Measurements from ENCODE around the gene COA7.

COA7 gene

GRCh38 chr1:52665006-52665941, 32.9 kb downstream of the COA7 start (continued):
- TF ChIP-seq ELK4 (IDR thresholded peaks at IDR 0.05; ENCODE audit: borderline replicate concordance, low read depth, low read length) (no peak), ZBTB21 (tag by site-specific recombination; IDR thresholded peaks at IDR 0.05) (no peak)

GRCh38 chr1:52663716-52664115, 34.4 kb downstream of the COA7 start:
- no peaks in the 10 kb centered on the region for H3K9me3 ChIP-seq (ENCODE audit: control insufficient read depth, insufficient read depth, low read depth, low read length)
- ChIA-PET CTCF (interaction anchor here (0.7 kb wide), 1 partner anchor 36 kb away, joined by 3 read pairs; no protein-coding TSS in a partner anchor), POLR2A (interaction anchor here (1.5 kb wide), 1 partner anchor 110 kb away, joined by 11 read pairs; the partner anchor contains the start of gene TUT4)
- H3K4me3 ChIP-seq (ENCODE audit: low read depth, low read length) = no peak overlapping the region
- H3K4me1 ChIP-seq (ENCODE audit: control insufficient read depth, insufficient read depth, low read length) = peaks cover 2% of the 10 kb centered on the region; the same call in 1 of the 2 replicates
- no peak for TF ChIP-seq ZNF610 (tag by site-specific recombination; IDR thresholded peaks at IDR 0.05; ENCODE audit: borderline replicate concordance)
- TF ChIP-seq ZFP37 (tag by site-specific recombination; IDR thresholded peaks at IDR 0.05) = no peak
- no peak for TF ChIP-seq ZSCAN23 (tag by site-specific recombination; IDR thresholded peaks at IDR 0.05)
- no peak for TF ChIP-seq ZNF121 (tag by site-specific recombination; IDR thresholded peaks at IDR 0.05)
- TF ChIP-seq ZNF48 (tag by site-specific recombination; IDR thresholded peaks at IDR 0.05) = no peak
- TF ChIP-seq ZNF416 (tag by site-specific recombination; IDR thresholded peaks at IDR 0.05) = no peak
- no peak for TF ChIP-seq HIC1 (tag by site-specific recombination; IDR thresholded peaks at IDR 0.05)
- no peak for TF ChIP-seq ZNF335 (tag by site-specific recombination; conservative IDR thresholded peaks at IDR 0.05)
- TF ChIP-seq ZNF548 (tag by site-specific recombination; IDR thresholded peaks at IDR 0.05) = no peak
- TF ChIP-seq ZNF658 (tag by site-specific recombination; IDR thresholded peaks at IDR 0.05) = no peak
- no peak for TF ChIP-seq ZNF626 (tag by site-specific recombination; IDR thresholded peaks at IDR 0.05)
- no peak for TF ChIP-seq ZNF175 (tag by site-specific recombination; IDR thresholded peaks at IDR 0.05)
- TF ChIP-seq GLIS2 (tag by site-specific recombination; IDR thresholded peaks at IDR 0.05) = no peak
- no peak overlapping the region for H3K27ac ChIP-seq (ENCODE audit: extremely low read depth, low read depth, low read length)
- no peaks in the 10 kb centered on the region for H3K36me3 ChIP-seq (ENCODE audit: control insufficient read depth in 2 of 2, insufficient read depth in 1 of 2, low read length in 2 of 2)

- peaks cover 2% of the 10 kb centered on the region; the same call in 1 of the 2 replicates for H3K4me1 ChIP-seq (ENCODE audit: control insufficient read depth, insufficient read depth, low read length)
- no peaks in the 10 kb centered on the region for H3K9me3 ChIP-seq (ENCODE audit: control insufficient read depth, insufficient read depth, low read depth, low read length)
- H3K27ac ChIP-seq (ENCODE audit: extremely low read depth, low read depth, low read length) = peak overlapping the region; percentile 38; the same call in 1 of the 2 replicates
- ChIA-PET CTCF (interaction anchor here (0.6 to 0.7 kb wide), 2 partner anchors 35 to 56 kb away, joined by 3 read pairs; no protein-coding TSS in a partner anchor), POLR2A (interaction anchor here (0.5 to 1.5 kb wide), 3 partner anchors 32 to 112 kb away, joined by 3 to 11 read pairs (median 5); partner anchors contain the start of gene TUT4)
- no peak overlapping the region; the same call in 1 of the 2 replicates for H3K4me3 ChIP-seq (ENCODE audit: low read depth, low read length)
- no peaks in the 10 kb centered on the region for H3K36me3 ChIP-seq (ENCODE audit: control insufficient read depth in 2 of 2, insufficient read depth in 1 of 2, low read length in 2 of 2)
- TF ChIP-seq HOXA7 (CRISPR knock-in tag; IDR thresholded peaks at IDR 0.05; ENCODE audit: borderline replicate concordance) (no peak), ZNF561 (tag by site-specific recombination; IDR thresholded peaks at IDR 0.05; ENCODE audit: borderline replicate concordance) (peak; percentile 59; the same call in 1 of the 2 replicates), ZNF530 (tag by site-specific recombination; IDR thresholded peaks at IDR 0.05; ENCODE audit: low read depth) (no peak), ZNF292 (tag by site-specific recombination; IDR thresholded peaks at IDR 0.05; ENCODE audit: borderline replicate concordance, low read depth) (no peak), ZNF362 (tag by site-specific recombination; IDR thresholded peaks at IDR 0.05) (no peak), ZSCAN18 (tag by site-specific recombination; IDR thresholded peaks at IDR 0.05) (no peak), BCL6B (tag by site-specific recombination; IDR thresholded peaks at IDR 0.05) (no peak), ZNF155 (tag by site-specific recombination; IDR thresholded peaks at IDR 0.05) (no peak), ZNF184 (tag by site-specific recombination; IDR thresholded peaks at IDR 0.05) (no peak)
Measured at GRCh38 chr1:52662645-52663313, 35.4 kb downstream of the COA7 start.
